A204.1 (cell line): ENCODE results near the gene PKM.
"Not testable (repeated sequence)": the region's sequence is repeated elsewhere in the genome, so short reads cannot be mapped to it uniquely, and the experiment has no call there.

Experiments used
- FAIRE-seq: peaks from 2 replicates; lab custom pipeline; 2012; peaks lifted over from hg19 to GRCh38; lab: Jason Lieb, UNC

The PKM gene

GRCh38 chr15:72176159-72176558 lies 54.8 kb downstream of the PKM start:
- no peak for FAIRE-seq

DNA sequence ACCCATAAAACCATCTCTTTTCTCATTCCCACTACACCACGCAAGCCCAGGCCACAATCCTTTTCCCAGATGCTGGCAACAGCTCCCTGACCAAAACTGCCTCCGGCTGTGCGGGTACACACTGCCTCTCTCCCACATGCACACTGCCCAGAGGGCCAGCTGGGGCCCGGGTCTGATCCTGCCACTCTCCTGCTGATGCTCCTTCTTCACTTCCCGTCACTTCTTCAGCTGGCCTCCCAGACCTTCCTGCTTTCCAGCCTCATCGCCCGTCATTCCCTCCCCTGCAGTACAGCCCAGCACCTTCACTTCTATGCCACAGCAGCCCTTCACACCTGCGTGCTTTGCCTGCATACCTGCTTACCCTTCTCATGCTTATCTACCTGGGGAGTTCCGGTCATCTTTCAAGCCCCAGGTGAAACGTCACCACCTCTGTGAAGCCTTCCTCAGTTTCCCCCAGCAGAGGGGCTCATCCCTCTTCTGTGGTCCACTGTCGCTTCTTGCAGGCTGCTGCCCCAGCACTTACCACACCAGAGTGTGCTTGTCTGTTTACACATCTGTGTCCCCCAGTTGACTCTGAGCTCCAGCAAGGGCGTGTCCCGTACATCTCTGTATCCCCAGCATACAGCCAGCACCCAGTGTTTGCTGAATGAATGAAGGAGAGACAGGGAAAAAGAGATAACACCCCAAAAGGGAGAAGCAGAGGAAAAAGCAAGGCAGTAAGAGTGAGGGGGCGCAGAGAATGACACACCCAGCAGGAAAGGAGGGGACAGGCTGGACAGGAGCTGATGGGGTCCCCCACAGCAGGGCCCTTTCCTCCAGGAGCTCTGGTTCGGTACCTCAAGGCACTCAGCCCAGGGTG lies 55.6 kb downstream of the PKM start:
- FAIRE-seq, result no peak

DNA sequence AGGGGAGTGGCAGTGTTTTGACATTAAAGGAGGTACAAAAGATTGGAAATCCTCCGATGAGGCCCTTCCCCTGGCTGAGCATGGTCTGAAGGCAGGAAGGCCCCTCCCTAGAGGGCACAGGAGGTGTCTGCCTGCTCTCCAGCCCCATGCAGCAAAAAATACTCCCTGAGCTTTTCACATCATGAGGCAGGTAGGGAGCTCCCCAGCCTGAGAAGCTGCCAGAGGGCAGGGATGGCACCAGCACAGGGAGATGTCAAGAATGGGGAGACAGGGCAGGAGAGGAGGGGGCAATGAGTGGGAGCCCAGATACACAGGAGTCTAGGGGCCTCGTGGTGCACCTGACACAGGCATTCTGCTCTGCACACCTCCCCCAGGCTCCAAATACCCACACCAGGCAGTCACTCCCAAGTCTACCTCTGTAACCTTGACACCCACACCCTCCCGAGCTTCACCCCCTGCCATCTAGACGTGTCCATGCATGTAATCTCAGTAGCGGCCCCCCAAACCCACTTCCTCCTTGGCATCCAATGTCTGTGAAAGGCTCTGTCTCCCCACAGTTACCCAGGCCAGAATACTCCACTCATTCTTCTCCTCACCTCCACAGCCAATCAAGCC lies 56.3 kb downstream of the PKM start:
- FAIRE-seq, result no peak

GRCh38 chr15:72173864-72174550 lies 57.0 kb downstream of the PKM start:
- no peak for FAIRE-seq

DNA sequence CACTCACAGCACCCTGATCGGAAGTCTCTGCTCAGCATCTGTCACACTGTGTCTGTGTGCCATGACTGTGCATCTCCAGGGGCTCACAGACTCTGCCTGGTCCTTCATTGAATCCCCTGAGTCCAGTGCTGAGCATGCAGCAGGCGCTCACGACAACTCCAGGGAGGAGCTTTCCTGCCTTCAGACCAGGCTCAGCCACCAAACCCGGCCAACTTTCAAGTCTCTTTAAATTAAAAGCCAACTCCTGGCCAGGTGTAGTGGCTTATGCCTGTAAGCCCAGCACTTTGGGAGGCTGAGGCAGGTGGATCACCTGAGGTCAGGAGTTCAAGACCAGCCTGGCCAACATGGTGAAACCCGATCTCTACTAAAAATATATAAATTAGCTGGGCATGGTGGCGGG lies 57.6 kb downstream of the PKM start:
- no peak for FAIRE-seq

DNA sequence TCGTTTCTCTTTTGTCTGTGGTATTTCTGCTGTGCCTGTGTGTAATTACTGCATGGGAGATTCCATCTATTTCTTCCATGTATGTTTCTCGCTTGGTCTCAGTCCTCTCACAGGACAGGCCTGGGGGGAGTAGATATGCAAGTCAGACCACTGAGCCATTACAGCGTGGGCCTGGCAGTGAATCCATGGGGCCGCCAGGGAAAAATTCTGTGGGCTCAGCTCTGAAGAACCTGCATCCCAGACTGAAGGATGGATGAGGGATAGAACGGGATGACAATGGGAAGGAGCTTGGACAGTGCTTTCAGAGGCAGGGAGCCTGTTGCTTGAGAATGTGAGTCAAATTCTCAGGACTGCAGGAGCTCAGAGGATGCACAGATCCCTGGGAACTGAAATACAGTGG lies 58.2 kb downstream of the PKM start:
- FAIRE-seq, result no peak

DNA sequence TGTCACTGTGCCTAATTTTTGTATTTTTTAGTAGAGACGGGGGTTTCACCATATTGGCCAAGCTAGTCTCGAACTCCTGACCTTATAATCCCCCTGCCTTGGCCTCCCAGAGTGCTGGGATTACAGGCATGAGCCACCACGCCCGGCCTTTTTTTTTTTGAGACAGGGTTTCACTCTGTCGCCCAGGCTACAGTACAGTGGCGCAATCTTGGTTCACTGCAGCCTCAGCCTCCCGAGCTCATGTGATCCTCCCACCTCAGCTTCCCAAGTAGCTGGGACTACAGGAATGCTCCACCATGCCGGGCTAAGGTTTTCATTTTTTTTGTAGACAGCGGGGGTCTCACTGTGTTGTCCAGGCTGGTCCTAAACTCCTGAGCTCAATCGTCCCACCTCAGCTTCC lies 59.0 kb downstream of the PKM start:
- not testable (repeated sequence) for FAIRE-seq

DNA sequence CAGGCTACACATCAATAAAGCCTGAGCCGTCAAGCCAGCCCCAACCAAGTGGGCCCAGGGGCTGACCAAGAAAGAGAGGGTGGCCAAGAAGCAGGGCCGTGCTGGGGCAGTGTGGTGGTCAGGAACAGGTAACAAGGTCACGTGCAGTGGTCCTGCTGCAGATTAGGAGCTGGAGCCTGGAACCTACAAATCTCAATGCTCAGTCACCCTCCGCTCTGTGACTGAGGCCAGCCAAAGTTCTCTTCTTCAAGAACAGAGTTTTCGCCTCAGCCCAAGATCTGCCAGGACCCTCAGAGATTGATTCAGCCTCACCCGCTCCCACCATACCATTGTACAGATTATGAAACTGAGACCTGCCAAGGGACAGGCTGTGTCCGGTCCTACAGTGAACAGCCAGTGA lies 60.3 kb downstream of the PKM start:
- FAIRE-seq, result no peak

DNA sequence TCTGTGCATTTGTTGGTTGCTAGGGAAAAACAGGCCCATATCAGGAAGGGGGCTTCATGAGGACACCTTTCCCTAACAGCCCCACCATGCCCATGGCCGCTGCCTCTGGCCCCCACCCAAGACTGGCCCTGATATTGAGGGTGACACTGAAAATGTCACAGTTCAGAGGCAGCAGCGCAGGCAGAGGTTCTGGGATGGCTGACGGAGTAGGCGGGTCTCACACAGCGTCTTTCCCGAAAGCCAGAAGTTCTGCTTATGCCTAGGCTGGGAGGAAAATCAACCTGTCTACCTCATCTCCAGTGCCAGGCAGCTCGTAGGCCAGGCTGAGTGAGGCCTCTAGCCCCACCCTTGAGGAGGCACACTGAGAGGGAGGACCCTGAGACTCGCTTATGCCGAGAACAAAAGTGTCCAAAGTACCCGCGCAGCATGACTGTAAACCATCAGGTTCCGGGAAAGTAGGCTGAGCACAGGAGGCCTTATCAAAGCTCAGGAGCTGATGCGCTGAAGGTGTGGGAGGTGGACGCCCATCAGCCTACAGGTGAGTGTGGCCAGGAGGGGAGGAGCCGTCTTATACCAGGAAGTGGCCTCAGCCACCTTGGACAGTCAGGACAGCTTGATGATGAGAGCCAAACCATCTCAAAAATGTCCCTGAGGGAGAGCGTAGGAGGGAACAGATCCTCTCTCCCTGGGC lies 60.9 kb downstream of the PKM start:
- no peak for FAIRE-seq

GRCh38 chr15:72169236-72169920 lies 61.6 kb downstream of the PKM start:
- FAIRE-seq, result no peak

DNA sequence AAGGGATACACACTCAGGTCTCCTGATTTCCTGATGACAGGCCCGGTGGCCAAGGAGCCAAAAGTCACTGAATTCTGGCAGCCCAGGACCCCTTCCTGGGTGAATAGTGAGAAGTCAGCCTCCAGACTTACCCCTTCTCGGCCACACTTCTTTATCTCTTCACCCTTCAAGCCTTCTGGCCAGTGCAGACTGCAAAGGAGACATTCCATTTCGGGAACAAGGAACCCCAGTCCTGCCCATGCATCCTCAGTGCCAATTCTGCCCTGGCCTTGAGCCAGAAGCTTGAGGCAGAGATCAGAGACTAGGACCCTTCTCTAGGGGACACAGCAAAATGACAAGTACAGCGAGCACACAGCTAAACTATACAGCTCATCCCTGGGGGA lies 62.2 kb downstream of the PKM start:
- no peak for FAIRE-seq

DNA sequence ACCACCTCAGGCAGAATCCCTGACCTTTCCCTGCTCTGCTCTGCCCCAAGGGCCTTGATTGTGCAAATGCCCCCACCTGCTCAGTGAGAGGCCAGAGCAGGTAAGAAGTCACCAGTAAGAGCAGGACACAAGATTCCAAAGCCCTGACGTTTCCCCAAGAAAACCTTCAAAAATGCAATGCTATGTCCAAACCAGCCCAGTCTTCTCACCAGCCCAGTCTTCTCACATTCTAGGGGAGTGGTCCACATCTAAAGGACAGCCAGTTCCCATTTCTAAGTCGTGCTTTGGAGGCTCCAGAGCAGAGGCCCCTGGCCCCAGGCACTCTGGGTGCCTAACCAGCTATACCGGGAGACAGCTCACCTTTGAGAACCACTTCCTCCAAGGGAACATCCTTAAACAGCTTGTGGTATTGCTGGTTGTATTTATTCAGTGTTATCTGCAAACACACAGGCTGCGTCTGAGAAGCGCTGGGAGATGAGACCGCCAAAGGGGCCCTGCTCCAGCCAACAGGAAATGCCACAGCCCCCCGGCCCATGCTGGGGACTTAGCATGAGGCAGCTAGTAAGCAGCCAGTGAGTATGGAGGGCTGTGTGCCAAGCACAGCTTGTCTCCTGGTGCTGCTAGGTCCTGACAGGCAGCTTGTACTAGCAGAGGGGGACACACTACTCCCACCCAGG lies 62.7 kb downstream of the PKM start:
- no peak for FAIRE-seq

GRCh38 chr15:72167445-72167844 lies 63.5 kb downstream of the PKM start:
- no peak for FAIRE-seq

- no peak for FAIRE-seq
Observed at GRCh38 chr15:72166716-72167417, 64.1 kb downstream of the PKM start.

GRCh38 chr15:72163719-72164118 lies 67.3 kb downstream of the PKM start:
- no peak for FAIRE-seq

DNA sequence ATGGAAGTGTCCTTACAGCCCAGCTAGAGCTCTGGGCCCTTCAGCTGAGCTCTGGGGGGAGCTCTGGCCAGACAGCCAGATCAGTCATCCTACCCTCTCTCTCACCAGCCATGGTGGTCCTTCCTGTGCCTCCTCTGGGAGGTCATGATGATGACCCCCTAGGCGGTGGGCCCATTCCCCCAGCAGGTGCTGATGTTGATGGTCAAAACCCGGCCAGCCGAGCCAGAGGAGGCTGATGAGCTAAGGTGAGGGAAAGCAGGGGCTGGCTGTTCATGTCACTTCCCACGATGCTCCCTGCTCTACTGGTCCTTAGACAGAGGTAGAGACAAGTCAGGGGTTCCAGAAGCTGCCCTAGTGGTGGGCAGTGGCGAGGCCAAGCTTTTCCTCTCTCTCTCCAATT lies 68.4 kb downstream of the PKM start:
- no peak for FAIRE-seq

DNA sequence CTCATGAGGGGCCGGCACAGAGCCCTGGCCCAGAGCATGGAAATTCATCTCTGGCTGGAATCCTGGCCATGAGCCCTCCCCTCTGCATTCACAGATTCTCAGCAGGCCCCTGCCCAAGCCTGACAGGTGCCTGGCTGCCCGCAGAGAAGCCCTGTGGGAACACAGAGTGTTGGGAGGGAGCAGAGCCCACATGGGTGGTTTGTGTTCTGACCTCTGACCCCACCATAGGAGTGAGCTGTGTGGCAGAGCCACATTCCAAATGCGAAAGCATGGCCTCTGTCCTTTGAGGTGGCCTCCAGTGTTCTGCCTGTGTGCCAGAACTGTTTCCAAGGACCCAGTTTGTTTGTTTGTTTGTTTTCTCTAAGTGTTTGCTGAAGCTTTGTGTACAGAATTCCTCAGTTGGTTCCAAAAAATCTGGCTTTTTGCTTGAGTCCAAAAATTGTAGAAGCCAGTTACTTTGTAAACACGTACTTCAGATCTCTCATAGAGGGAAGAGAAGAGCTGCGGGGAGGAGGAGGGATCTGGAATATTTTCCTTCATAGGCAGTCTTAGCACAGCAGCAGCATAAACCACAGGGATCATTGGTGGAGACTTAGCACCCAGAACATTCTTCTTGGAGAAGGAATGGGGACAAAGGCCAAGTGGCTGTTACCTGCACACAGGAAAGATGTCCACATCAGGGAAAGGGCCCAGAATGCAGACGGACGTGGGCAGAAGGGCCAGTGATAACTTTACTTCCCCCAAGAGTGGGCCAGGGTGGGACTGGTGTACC lies 69.4 kb downstream of the PKM start:
- FAIRE-seq, result no peak

- no peak for FAIRE-seq
Observed at GRCh38 chr15:72160696-72161245, 70.2 kb downstream of the PKM start.

- FAIRE-seq, result no peak
Observed at GRCh38 chr15:72156928-72157327, 74.1 kb downstream of the PKM start.
